Measurements from ENCODE around the gene ARHGEF12.

ARHGEF12 gene

GRCh38 chr11:120334332-120334731 lies 1.9 kb upstream of the ARHGEF12 start:
- DNase-seq, result no peak
- no CpG with 5 or more reads among the region's 1 CpG for WGBS (ENCODE audit: insufficient coverage)
- peaks cover 10 to 40% (median 28%) of the 10 kb centered on the region in 4 experiments for H3K4me1 ChIP-seq (ENCODE audit: control extremely low read depth in 1 of 4, control insufficient read depth in 4 of 4, insufficient read depth in 4 of 4, low read length in 3 of 4)
- POLR2A ChIA-PET, result no interaction called here
- peaks cover 8 to 27% (median 21%) of the 10 kb centered on the region in 5 experiments for H3K27me3 ChIP-seq (replicated peaks in 2 of 5; ENCODE audit: control insufficient read depth in 4 of 5, insufficient read depth in 5 of 5, low read length in 4 of 5)
- H3K4me3 ChIP-seq (ENCODE audit: control insufficient read depth in 1 of 7, extremely low read depth in 1 of 7, insufficient read depth in 4 of 7, low read depth in 2 of 7, low read length in 6 of 7), result no peak overlapping the region
- H3K27ac ChIP-seq (ENCODE audit: insufficient read depth in 1 of 2, low read depth in 1 of 2, low read length in 2 of 2, poor library complexity in 1 of 2, severe bottlenecking in 2 of 2), result no peak overlapping the region
- CTCF ChIA-PET, result interaction anchor here (0.6 to 2.0 kb wide), 4 partner anchors 10 to 173 kb away, joined by 3 to 9 read pairs (median 4); no protein-coding TSS in a partner anchor
- H3K9me3 ChIP-seq (ENCODE audit: control extremely low read depth in 1 of 5, control insufficient read depth in 4 of 5, insufficient read depth in 2 of 5, low read depth in 1 of 5, low read length in 4 of 5), result no peaks in the 10 kb centered on the region
- H3K36me3 ChIP-seq (ENCODE audit: control insufficient read depth in 4 of 4, insufficient read depth in 4 of 4, low read length in 3 of 4), result peaks cover 0 to 18% (median 5%) of the 10 kb centered on the region in 4 experiments

- Histone ChIP-seq H3K27me3 (replicated peaks in 2 of 5; ENCODE audit: control insufficient read depth in 4 of 5, insufficient read depth in 5 of 5, low read length in 4 of 5) (peaks cover 11 to 33% (median 28%) of the 10 kb centered on the region in 5 experiments), H3K9me3 (ENCODE audit: control extremely low read depth in 1 of 5, control insufficient read depth in 4 of 5, insufficient read depth in 2 of 5, low read depth in 1 of 5, low read length in 4 of 5) (no peaks in the 10 kb centered on the region), H3K4me3 (ENCODE audit: control insufficient read depth in 1 of 7, extremely low read depth in 1 of 7, insufficient read depth in 4 of 7, low read depth in 2 of 7, low read length in 6 of 7) (peak overlapping the region in 6 of 7 experiments; percentile 12 to 85 (median 70)), H3K36me3 (ENCODE audit: control insufficient read depth in 4 of 4, insufficient read depth in 4 of 4, low read length in 3 of 4) (peaks cover 0 to 15% (median 5%) of the 10 kb centered on the region in 4 experiments), H3K4me1 (ENCODE audit: control extremely low read depth in 1 of 4, control insufficient read depth in 4 of 4, insufficient read depth in 4 of 4, low read length in 3 of 4) (peaks cover 10 to 45% (median 29%) of the 10 kb centered on the region in 4 experiments), H3K27ac (ENCODE audit: insufficient read depth in 1 of 2, low read depth in 1 of 2, low read length in 2 of 2, poor library complexity in 1 of 2, severe bottlenecking in 2 of 2) (no peak overlapping the region)
- ChIA-PET CTCF (interaction anchor here (0.9 to 2.0 kb wide), 8 partner anchors 9 to 173 kb away, joined by 3 to 9 read pairs (median 4); partner anchors contain the start of gene TLCD5), POLR2A (no interaction called here)
- peak; percentile 83 to 89 (median 89) for DNase-seq
- WGBS (ENCODE audit: insufficient coverage), result 0% methylated on average over 3 of the region's 8 CpGs
Observed at GRCh38 chr11:120334894-120335462, 1.2 kb upstream of the ARHGEF12 start.

GRCh38 chr11:120335556-120335907 lies 681 bp upstream of the ARHGEF12 start:
- no peaks in the 10 kb centered on the region for H3K9me3 ChIP-seq (ENCODE audit: control extremely low read depth in 1 of 5, control insufficient read depth in 4 of 5, insufficient read depth in 2 of 5, low read depth in 1 of 5, low read length in 4 of 5)
- H3K27me3 ChIP-seq (replicated peaks in 2 of 5; ENCODE audit: control insufficient read depth in 4 of 5, insufficient read depth in 5 of 5, low read length in 4 of 5), result peaks cover 11 to 37% (median 29%) of the 10 kb centered on the region in 5 experiments
- H3K36me3 ChIP-seq (ENCODE audit: control insufficient read depth in 4 of 4, insufficient read depth in 4 of 4, low read length in 3 of 4), result peaks cover 0 to 9% (median 3%) of the 10 kb centered on the region in 4 experiments
- WGBS (ENCODE audit: insufficient coverage), result 0% methylated on average over 11 of the region's 19 CpGs
- no peak for DNase-seq
- ChIA-PET POLR2A (no interaction called here), CTCF (interaction anchor here (0.9 to 2.0 kb wide), 8 partner anchors 9 to 172 kb away, joined by 3 to 9 read pairs (median 4); partner anchors contain the start of gene TLCD5)
- H3K27ac ChIP-seq (ENCODE audit: insufficient read depth in 1 of 2, low read depth in 1 of 2, low read length in 2 of 2, poor library complexity in 1 of 2, severe bottlenecking in 2 of 2), result no peak overlapping the region
- H3K4me1 ChIP-seq (ENCODE audit: control extremely low read depth in 1 of 4, control insufficient read depth in 4 of 4, insufficient read depth in 4 of 4, low read length in 3 of 4), result peaks cover 10 to 48% (median 29%) of the 10 kb centered on the region in 4 experiments
- H3K4me3 ChIP-seq (ENCODE audit: control insufficient read depth in 1 of 7, extremely low read depth in 1 of 7, insufficient read depth in 4 of 7, low read depth in 2 of 7, low read length in 6 of 7), result peak overlapping the region; percentile 20 to 85 (median 76)

GRCh38 chr11:120336641-120337354 lies 585 bp downstream of the ARHGEF12 start:
- H3K27me3 ChIP-seq (replicated peaks in 2 of 5; ENCODE audit: control insufficient read depth in 4 of 5, insufficient read depth in 5 of 5, low read length in 4 of 5), result peaks cover 18 to 45% (median 27%) of the 10 kb centered on the region in 5 experiments
- WGBS (ENCODE audit: insufficient coverage), result under 1% methylated on average over 54 of the region's 56 CpGs
- peak in 1 of 3 donors; percentile 35 for DNase-seq
- ChIA-PET CTCF (interaction anchor here (1.5 to 2.3 kb wide), 3 partner anchors 10 to 14 kb away, joined by 5 to 7 read pairs (median 5); no protein-coding TSS in a partner anchor), POLR2A (no interaction called here)
- H3K36me3 ChIP-seq (ENCODE audit: control insufficient read depth in 4 of 4, insufficient read depth in 4 of 4, low read length in 3 of 4), result no peaks in the 10 kb centered on the region
- H3K4me3 ChIP-seq (ENCODE audit: control insufficient read depth in 1 of 7, extremely low read depth in 1 of 7, insufficient read depth in 4 of 7, low read depth in 2 of 7, low read length in 6 of 7), result peak overlapping the region; percentile 20 to 85 (median 76)
- peak overlapping the region in 1 of 2 experiments; percentile 30 for H3K27ac ChIP-seq (ENCODE audit: insufficient read depth in 1 of 2, low read depth in 1 of 2, low read length in 2 of 2, poor library complexity in 1 of 2, severe bottlenecking in 2 of 2)
- peaks cover 10 to 48% (median 29%) of the 10 kb centered on the region in 4 experiments for H3K4me1 ChIP-seq (ENCODE audit: control extremely low read depth in 1 of 4, control insufficient read depth in 4 of 4, insufficient read depth in 4 of 4, low read length in 3 of 4)
- H3K9me3 ChIP-seq (ENCODE audit: control extremely low read depth in 1 of 5, control insufficient read depth in 4 of 5, insufficient read depth in 2 of 5, low read depth in 1 of 5, low read length in 4 of 5), result no peaks in the 10 kb centered on the region

GRCh38 chr11:120337355-120338106 lies 1.3 kb downstream of the ARHGEF12 start:
- peaks cover 24 to 53% (median 26%) of the 10 kb centered on the region in 5 experiments for H3K27me3 ChIP-seq (replicated peaks in 2 of 5; ENCODE audit: control insufficient read depth in 4 of 5, insufficient read depth in 5 of 5, low read length in 4 of 5)
- H3K4me1 ChIP-seq (ENCODE audit: control extremely low read depth in 1 of 4, control insufficient read depth in 4 of 4, insufficient read depth in 4 of 4, low read length in 3 of 4), result peaks cover 10 to 48% (median 29%) of the 10 kb centered on the region in 4 experiments
- ChIA-PET POLR2A (interaction anchor here (1.0 kb wide), 1 partner anchor 11 kb away, joined by 3 read pairs; no protein-coding TSS in a partner anchor), CTCF (interaction anchor here (1.5 to 2.3 kb wide), 2 partner anchors 10 kb away, joined by 5 to 7 read pairs; no protein-coding TSS in a partner anchor)
- peak in 1 of 3 donors; percentile 24 for DNase-seq
- 4% methylated on average over 5 of the region's 18 CpGs for WGBS (ENCODE audit: insufficient coverage)
- no peaks in the 10 kb centered on the region for H3K36me3 ChIP-seq (ENCODE audit: control insufficient read depth in 4 of 4, insufficient read depth in 4 of 4, low read length in 3 of 4)
- H3K9me3 ChIP-seq (ENCODE audit: control extremely low read depth in 1 of 5, control insufficient read depth in 4 of 5, insufficient read depth in 2 of 5, low read depth in 1 of 5, low read length in 4 of 5), result peaks cover 0 to 4% (median 0%) of the 10 kb centered on the region in 5 experiments
- H3K4me3 ChIP-seq (ENCODE audit: control insufficient read depth in 1 of 7, extremely low read depth in 1 of 7, insufficient read depth in 4 of 7, low read depth in 2 of 7, low read length in 6 of 7), result peak overlapping the region; percentile 20 to 85 (median 76)
- H3K27ac ChIP-seq (ENCODE audit: insufficient read depth in 1 of 2, low read depth in 1 of 2, low read length in 2 of 2, poor library complexity in 1 of 2, severe bottlenecking in 2 of 2), result peak overlapping the region in 1 of 2 experiments; percentile 50

- peak in 1 of 3 donors; percentile 64 for DNase-seq
- peaks cover 10 to 44% (median 29%) of the 10 kb centered on the region in 4 experiments for H3K4me1 ChIP-seq (ENCODE audit: control extremely low read depth in 1 of 4, control insufficient read depth in 4 of 4, insufficient read depth in 4 of 4, low read length in 3 of 4)
- H3K27me3 ChIP-seq (replicated peaks in 2 of 5; ENCODE audit: control insufficient read depth in 4 of 5, insufficient read depth in 5 of 5, low read length in 4 of 5), result peaks cover 25 to 59% (median 31%) of the 10 kb centered on the region in 5 experiments
- ChIA-PET CTCF (interaction anchor here (1.5 to 2.3 kb wide), 2 partner anchors 9 to 11 kb away, joined by 5 to 7 read pairs; no protein-coding TSS in a partner anchor), POLR2A (interaction anchor here (1.0 kb wide), 1 partner anchor 11 kb away, joined by 3 read pairs; no protein-coding TSS in a partner anchor)
- H3K4me3 ChIP-seq (ENCODE audit: control insufficient read depth in 1 of 7, extremely low read depth in 1 of 7, insufficient read depth in 4 of 7, low read depth in 2 of 7, low read length in 6 of 7), result peak overlapping the region in 2 of 7 experiments; percentile 83 to 85
- 83% methylated on average over 1 of the region's 7 CpGs for WGBS (ENCODE audit: insufficient coverage)
- no peaks in the 10 kb centered on the region for H3K36me3 ChIP-seq (ENCODE audit: control insufficient read depth in 4 of 4, insufficient read depth in 4 of 4, low read length in 3 of 4)
- H3K27ac ChIP-seq (ENCODE audit: insufficient read depth in 1 of 2, low read depth in 1 of 2, low read length in 2 of 2, poor library complexity in 1 of 2, severe bottlenecking in 2 of 2), result peak overlapping the region in 1 of 2 experiments; percentile 55
- H3K9me3 ChIP-seq (ENCODE audit: control extremely low read depth in 1 of 5, control insufficient read depth in 4 of 5, insufficient read depth in 2 of 5, low read depth in 1 of 5, low read length in 4 of 5), result peaks cover 0 to 8% (median 2%) of the 10 kb centered on the region in 5 experiments
Observed at GRCh38 chr11:120338107-120338933, 2.1 kb downstream of the ARHGEF12 start.
